HCT116 (cell line): ENCODE data around the gene CTSZ.

Experiments used
- ATF3 ChIP-seq: IDR thresholded peaks from 2 replicates; pipeline ENCODE4 v1.6.1; 2012
- CTCF ChIP-seq, 3 experiments: fragments of 200-600 bp in 1 of 3; sonication (generic) in 1 of 3; IDR thresholded peaks in 2 of 3; conservative IDR thresholded peaks in 1 of 3; 2 replicates each; pipeline ENCODE4 v1.5.1; 2012 to 2017; ENCODE audit warnings: low read depth in 2 of 3, low read length in 2 of 3, antibody characterized with exemption in 1 of 3, borderline replicate concordance in 1 of 3, control low read depth in 1 of 3, mild to moderate bottlenecking in 1 of 3, mixed read lengths in 1 of 3, mixed run types in 1 of 3, moderate library complexity in 1 of 3; ENCODE audit not compliant: insufficient read depth in 1 of 3
- ELF1 ChIP-seq: IDR thresholded peaks from 2 replicates; pipeline ENCODE4 v1.6.1; 2012; ENCODE audit warnings: low read depth, borderline replicate concordance
- EZH2 ChIP-seq: fragments of 200-600 bp; sonication (generic); IDR thresholded peaks from 2 replicates; pipeline ENCODE4 v1.6.1; 2017; ENCODE audit warnings: antibody characterized with exemption, mixed run types
- FOSL1 ChIP-seq: IDR thresholded peaks from 2 replicates; pipeline ENCODE4 v1.6.1; 2012; ENCODE audit warnings: low read depth
- MAX ChIP-seq: IDR thresholded peaks from 2 replicates; pipeline ENCODE4 v1.6.1; 2012
- POLR2A ChIP-seq: IDR thresholded peaks from 2 replicates; pipeline ENCODE4 v1.7.0; 2011; ENCODE audit warnings: borderline replicate concordance; ENCODE audit not compliant: insufficient read depth, insufficient read length; ENCODE audit errors: extremely low read depth
- POLR2AphosphoS5 ChIP-seq: IDR thresholded peaks from 2 replicates; pipeline ENCODE4 v1.6.1; 2011; ENCODE audit warnings: mild to moderate bottlenecking, low read depth, low read length, moderate library complexity
- REST ChIP-seq: IDR thresholded peaks from 2 replicates; pipeline ENCODE4 v1.6.1; 2012; ENCODE audit warnings: low read depth
- SIN3A ChIP-seq: IDR thresholded peaks from 2 replicates; pipeline ENCODE4 v1.6.1; 2012; ENCODE audit warnings: low read depth
- SP1 ChIP-seq: IDR thresholded peaks from 2 replicates; pipeline ENCODE4 v1.6.1; 2012; ENCODE audit warnings: low read depth
- SRF ChIP-seq: IDR thresholded peaks from 2 replicates; pipeline ENCODE4 v1.6.1; 2012; ENCODE audit warnings: low read depth
- ZBTB33 ChIP-seq: IDR thresholded peaks from 2 replicates; pipeline ENCODE4 v1.6.1; 2011; ENCODE audit warnings: mild to moderate bottlenecking, low read length, moderate library complexity; ENCODE audit not compliant: insufficient replicate concordance; ENCODE audit errors: extremely low read depth

GRCh38 chr20:59047938-59048680 lies 41.1 kb upstream of the CTSZ start:
- TF ChIP-seq MAX (no peak), CTCF (IDR thresholded peaks at IDR 0.05 in 2 of 3, conservative IDR thresholded peaks at IDR 0.05 in 1 of 3; ENCODE audit: borderline replicate concordance in 1 of 3, insufficient read depth in 1 of 3, low read depth in 2 of 3, low read length in 2 of 3) (no peak), ATF3 (no peak), POLR2A (no peak), SP1 (no peak), REST (no peak), ZBTB33 (no peak), FOSL1 (no peak), POLR2AphosphoS5 (no peak), SRF (no peak), SIN3A (no peak), ELF1 (no peak), EZH2 (no peak)
